Neutrophil (primary cell): ENCODE results near the gene FOXC2.

Experiments used
- H3K27ac ChIP-seq: fragments of 200-600 bp; sonication (generic); 2 replicates; pipeline ENCODE4 v1.5.1; 2016; ENCODE audit warnings: mild to moderate bottlenecking, moderate library complexity
- H3K27me3 ChIP-seq: fragments of 200-600 bp; sonication (generic); 2 replicates; pipeline ENCODE4 v1.6.0; 2016; ENCODE audit warnings: mild to moderate bottlenecking
- H3K36me3 ChIP-seq: fragments of 200-600 bp; sonication (generic); 2 replicates; pipeline ENCODE4 v1.5.1; 2017
- H3K4me1 ChIP-seq, 2 experiments: fragments of 200-600 bp in 1 of 2; sonication (generic) in 1 of 2; 1 replicate in 1 of 2; 2 replicates in 1 of 2; pipeline versions ENCODE4 v1.5.1 to v1.6.1; 2013 to 2016; ENCODE audit warnings: low read depth in 1 of 2, low read length in 1 of 2, mild to moderate bottlenecking in 1 of 2, moderate library complexity in 1 of 2; ENCODE audit not compliant: control insufficient read depth in 1 of 2, insufficient read depth in 1 of 2
- H3K4me3 ChIP-seq, 2 experiments: fragments of 200-600 bp in 1 of 2; sonication (generic) in 1 of 2; 1 replicate in 1 of 2; 2 replicates in 1 of 2; pipeline ENCODE4 v1.5.1; 2013 to 2016; ENCODE audit warnings: low read depth in 1 of 2, low read length in 1 of 2, mild to moderate bottlenecking in 1 of 2, moderate library complexity in 1 of 2
- H3K9me3 ChIP-seq: fragments of 200-600 bp; sonication (generic); 2 replicates; pipeline ENCODE4 v1.5.1; 2016
- TF ChIP-seq, protein P1 (sequence below): fragments of 200-600 bp; sonication (generic); IDR thresholded peaks from 2 replicates; pipeline ENCODE4 v1.5.1; 2016; ENCODE audit warnings: antibody characterized with exemption

The FOXC2 gene

DNA sequence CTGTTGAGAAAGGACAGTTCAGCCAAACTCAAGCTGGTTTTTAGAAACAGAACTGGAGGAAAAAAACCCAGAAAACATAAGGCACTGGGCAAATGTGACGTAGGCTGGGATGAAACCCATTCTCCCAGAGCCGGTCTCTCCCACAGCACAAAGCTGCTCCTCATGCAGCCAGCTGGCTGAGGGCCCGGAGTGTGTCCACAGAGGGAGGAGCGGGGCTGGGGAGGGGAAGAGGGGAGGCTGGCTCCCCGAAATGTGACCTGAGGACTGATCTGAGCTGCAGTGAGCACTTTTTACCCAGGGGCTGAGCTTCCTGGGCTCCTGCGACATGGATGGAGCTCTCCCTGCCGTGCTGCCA lies 35.5 kb upstream of the FOXC2 start:
- TF ChIP-seq, protein P1, sequence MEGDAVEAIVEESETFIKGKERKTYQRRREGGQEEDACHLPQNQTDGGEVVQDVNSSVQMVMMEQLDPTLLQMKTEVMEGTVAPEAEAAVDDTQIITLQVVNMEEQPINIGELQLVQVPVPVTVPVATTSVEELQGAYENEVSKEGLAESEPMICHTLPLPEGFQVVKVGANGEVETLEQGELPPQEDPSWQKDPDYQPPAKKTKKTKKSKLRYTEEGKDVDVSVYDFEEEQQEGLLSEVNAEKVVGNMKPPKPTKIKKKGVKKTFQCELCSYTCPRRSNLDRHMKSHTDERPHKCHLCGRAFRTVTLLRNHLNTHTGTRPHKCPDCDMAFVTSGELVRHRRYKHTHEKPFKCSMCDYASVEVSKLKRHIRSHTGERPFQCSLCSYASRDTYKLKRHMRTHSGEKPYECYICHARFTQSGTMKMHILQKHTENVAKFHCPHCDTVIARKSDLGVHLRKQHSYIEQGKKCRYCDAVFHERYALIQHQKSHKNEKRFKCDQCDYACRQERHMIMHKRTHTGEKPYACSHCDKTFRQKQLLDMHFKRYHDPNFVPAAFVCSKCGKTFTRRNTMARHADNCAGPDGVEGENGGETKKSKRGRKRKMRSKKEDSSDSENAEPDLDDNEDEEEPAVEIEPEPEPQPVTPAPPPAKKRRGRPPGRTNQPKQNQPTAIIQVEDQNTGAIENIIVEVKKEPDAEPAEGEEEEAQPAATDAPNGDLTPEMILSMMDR: no peak
- H3K9me3 ChIP-seq: no peaks in the 10 kb centered on the region
- no peak overlapping the region for H3K4me3 ChIP-seq
- no peak overlapping the region for H3K27ac ChIP-seq
- no peaks in the 10 kb centered on the region for H3K4me1 ChIP-seq
- peaks cover 45% of the 10 kb centered on the region for H3K36me3 ChIP-seq
- no peaks in the 10 kb centered on the region for H3K27me3 ChIP-seq

DNA sequence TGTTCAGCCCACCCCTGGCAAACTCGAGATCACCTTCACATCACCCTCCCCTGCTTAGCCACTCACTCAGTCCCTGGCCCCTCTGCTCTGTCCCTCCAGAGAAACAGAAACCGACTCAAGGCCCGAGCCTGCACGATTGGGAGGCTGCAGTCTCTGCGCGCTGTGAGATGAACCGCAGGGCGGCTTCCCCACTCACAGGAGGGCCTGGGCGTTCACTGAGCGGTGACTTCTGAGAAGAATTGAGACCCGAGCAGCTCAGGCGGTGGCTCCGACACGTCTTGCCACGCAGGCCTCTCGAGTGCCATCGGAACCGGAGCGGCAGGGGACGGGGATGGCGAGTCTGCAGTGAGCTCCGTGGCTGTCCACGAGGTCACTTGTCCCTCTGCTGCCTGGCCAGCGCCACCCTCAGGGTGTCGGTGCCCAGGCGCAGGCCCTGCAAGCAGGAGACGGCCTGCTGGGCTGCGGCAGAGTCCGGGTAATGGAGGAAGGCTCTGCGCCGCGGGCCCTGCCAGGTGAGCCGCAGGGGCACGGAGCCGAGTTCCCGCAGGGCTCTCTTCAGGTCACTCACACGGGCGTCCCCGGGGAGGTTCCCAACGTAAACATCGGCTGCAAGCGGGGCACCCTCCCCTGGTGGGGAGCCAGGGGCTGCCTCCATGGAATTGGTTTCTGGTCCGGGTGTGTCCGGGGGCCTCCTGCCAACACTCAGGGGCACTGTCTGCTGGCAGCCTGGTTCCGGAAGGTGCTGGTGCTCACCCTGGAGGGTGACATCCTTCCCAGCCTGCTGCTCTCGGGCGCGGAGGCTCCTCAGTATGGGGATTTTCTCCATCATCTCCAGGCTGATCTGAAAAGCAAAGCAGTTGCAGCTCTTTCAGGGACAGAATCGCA lies 34.7 kb upstream of the FOXC2 start:
- no peaks in the 10 kb centered on the region for H3K9me3 ChIP-seq
- H3K36me3 ChIP-seq: peaks cover 51% of the 10 kb centered on the region
- no peak overlapping the region for H3K4me3 ChIP-seq
- TF ChIP-seq, protein P1: no peak
- H3K27me3 ChIP-seq: no peaks in the 10 kb centered on the region
- H3K27ac ChIP-seq: no peak overlapping the region
- H3K4me1 ChIP-seq: no peaks in the 10 kb centered on the region

DNA sequence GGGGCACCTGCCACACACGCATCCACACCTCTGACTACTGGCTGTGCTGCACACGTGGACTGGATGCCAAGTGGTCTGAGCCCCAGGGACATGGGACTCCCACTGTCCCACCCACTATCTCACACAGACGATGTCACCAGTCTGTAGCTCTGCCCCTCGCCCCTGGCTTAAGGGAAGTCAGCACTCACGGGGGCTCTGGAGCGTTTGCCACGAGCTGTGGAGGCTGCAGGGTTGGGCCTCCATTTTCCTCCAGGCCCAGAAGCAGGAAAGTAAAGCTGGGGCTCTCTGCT lies 34.2 kb upstream of the FOXC2 start:
- no peaks in the 10 kb centered on the region for H3K9me3 ChIP-seq
- no peaks in the 10 kb centered on the region for H3K27me3 ChIP-seq
- TF ChIP-seq, protein P1: no peak
- peaks cover 57% of the 10 kb centered on the region for H3K36me3 ChIP-seq
- H3K27ac ChIP-seq: no peak overlapping the region
- H3K4me3 ChIP-seq: no peak overlapping the region
- H3K4me1 ChIP-seq: no peaks in the 10 kb centered on the region

DNA sequence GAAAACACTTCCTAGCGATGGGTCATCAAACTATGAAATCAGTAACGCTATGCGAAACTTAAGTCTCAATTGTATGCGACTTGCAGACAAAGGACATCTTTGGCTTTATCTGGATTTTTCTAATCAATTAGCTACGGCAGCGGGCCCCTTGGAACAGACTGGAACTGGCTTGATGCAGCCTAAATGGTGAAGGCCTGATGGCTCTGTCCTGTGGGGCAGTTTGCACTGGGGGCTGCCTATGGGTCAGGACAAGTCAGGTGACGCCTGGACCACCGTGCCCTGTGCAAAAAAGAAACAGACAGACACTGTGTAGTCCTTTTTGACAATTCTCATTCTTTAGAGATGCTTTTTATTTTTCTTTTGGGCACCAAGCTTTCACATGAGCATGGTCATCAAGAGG lies 33.6 kb upstream of the FOXC2 start:
- no peaks in the 10 kb centered on the region for H3K27me3 ChIP-seq
- no peaks in the 10 kb centered on the region for H3K4me1 ChIP-seq
- TF ChIP-seq, protein P1: no peak
- H3K36me3 ChIP-seq: peaks cover 63% of the 10 kb centered on the region
- no peaks in the 10 kb centered on the region for H3K9me3 ChIP-seq
- no peak overlapping the region for H3K4me3 ChIP-seq
- no peak overlapping the region for H3K27ac ChIP-seq

- no peaks in the 10 kb centered on the region for H3K9me3 ChIP-seq
- no peak overlapping the region for H3K27ac ChIP-seq
- peaks cover 71% of the 10 kb centered on the region for H3K36me3 ChIP-seq
- TF ChIP-seq, protein P1: no peak
- no peaks in the 10 kb centered on the region for H3K4me1 ChIP-seq
- no peak overlapping the region for H3K4me3 ChIP-seq
- H3K27me3 ChIP-seq: no peaks in the 10 kb centered on the region
These were observed 32.8 kb upstream of the FOXC2 start for GRCh38 chr16:86533767-86534351.
